IMR-90 (cell line): ENCODE data around the gene EIF4ENIF1. TPM values are rescaled to one million over a fixed set of nuclear protein-coding genes. Genes with fewer than 3 reads are reported as not detected.

ENCODE experiments used
- ATAC-seq: fragments of 200-7000 bp; cut with Tn5 transposase; 2 replicates; pipeline ENCODE4 v1.9.1; 2020; ENCODE audit warnings: low read depth, mild to moderate bottlenecking, moderate library complexity
- BruUV-seq: library from RNA; stranded (reverse); fragments of 400-500 nt; replicated peaks from 2 replicates; lab custom pipeline; 2021; lab: Mats Ljungman, UMichigan
- CTCF ChIA-PET: fragments of 300-600 bp; formaldehyde crosslinking; extraction: SDS; loops from one replicate; lab custom pipeline; 2021; ENCODE audit warnings: antibody characterized with exemption; lab: Yijun Ruan, JAX
- POLR2A ChIA-PET: fragments of 300-600 bp; sonication (Branson Sonifier 250); formaldehyde crosslinking; loops from one replicate; lab custom pipeline; 2022; ENCODE audit warnings: antibody characterized with exemption; ENCODE audit not compliant: unreplicated experiment; lab: Charles Lee
- DNase-seq: peaks from one replicate; pipeline ENCODE4 v3.0.0; 2013
- H2AFZ ChIP-seq: replicated peaks from 2 replicates; pipeline ENCODE3; 2013; ENCODE audit warnings: low read length, mild to moderate bottlenecking; ENCODE audit not compliant: poor library complexity
- H2AK5ac ChIP-seq: 2 replicates; pipeline ENCODE4 v1.6.1; 2013; ENCODE audit warnings: low read depth, low read length, inconsistent platforms
- H2AK9ac ChIP-seq: replicated peaks from 2 replicates; pipeline ENCODE3; 2013; ENCODE audit warnings: mild to moderate bottlenecking, low read depth, low read length, moderate library complexity; ENCODE audit not compliant: poor library complexity
- H2BK120ac ChIP-seq: 2 replicates; pipeline ENCODE4 v1.6.1; 2013; ENCODE audit warnings: low read depth, low read length, inconsistent platforms
- H2BK15ac ChIP-seq: 3 replicates; pipeline ENCODE4 v1.6.1; 2013; ENCODE audit warnings: low read depth, low read length, inconsistent platforms
- H2BK20ac ChIP-seq: 2 replicates; pipeline ENCODE4 v1.6.1; 2013; ENCODE audit warnings: low read depth, mild to moderate bottlenecking, inconsistent platforms, low read length, moderate library complexity
- H2BK5ac ChIP-seq: 2 replicates; pipeline ENCODE4 v1.6.1; 2013; ENCODE audit warnings: mild to moderate bottlenecking, low read depth, low read length, inconsistent platforms; ENCODE audit not compliant: poor library complexity, severe bottlenecking
- H3K14ac ChIP-seq: replicated peaks from 2 replicates; pipeline ENCODE4 v1.6.1; 2013; ENCODE audit warnings: low read depth, low read length, inconsistent platforms
- H3K18ac ChIP-seq: 2 replicates; pipeline ENCODE4 v1.6.1; 2013; ENCODE audit warnings: low read depth, low read length, control low read depth
- H3K23ac ChIP-seq: 2 replicates; pipeline ENCODE4 v1.6.1; 2013; ENCODE audit warnings: low read depth, low read length, inconsistent platforms
- H3K27ac ChIP-seq: 2 replicates; pipeline ENCODE4 v1.5.1; 2013; ENCODE audit warnings: mild to moderate bottlenecking, control low read depth, low read length; ENCODE audit not compliant: insufficient read depth
- H3K27me3 ChIP-seq: 2 replicates; pipeline ENCODE4 v1.6.1; 2013; ENCODE audit warnings: low read length; ENCODE audit not compliant: control insufficient read depth, insufficient read depth
- H3K36me3 ChIP-seq: 2 replicates; pipeline ENCODE4 v1.6.1; 2013; ENCODE audit warnings: low read length, mixed read lengths; ENCODE audit not compliant: control insufficient read depth, insufficient read depth
- H3K4ac ChIP-seq: 2 replicates; pipeline ENCODE4 v1.6.1; 2013; ENCODE audit warnings: low read depth, low read length, inconsistent platforms
- H3K4me1 ChIP-seq: 2 replicates; pipeline ENCODE4 v1.6.1; 2013; ENCODE audit warnings: low read length, mixed read lengths; ENCODE audit not compliant: control insufficient read depth, insufficient read depth
- H3K4me2 ChIP-seq: 2 replicates; pipeline ENCODE4 v1.6.1; 2013; ENCODE audit warnings: low read depth, mild to moderate bottlenecking, control low read depth, low read length, moderate library complexity
- H3K4me3 ChIP-seq: 2 replicates; pipeline ENCODE4 v1.5.1; 2013; ENCODE audit warnings: low read depth, mild to moderate bottlenecking, control low read depth, low read length, moderate library complexity; ENCODE audit not compliant: insufficient read depth
- H3K56ac ChIP-seq: 2 replicates; pipeline ENCODE4 v1.6.1; 2013; ENCODE audit warnings: low read length, inconsistent platforms; ENCODE audit not compliant: insufficient read depth; ENCODE audit errors: extremely low read depth
- H3K79me1 ChIP-seq, 2 experiments: 2 replicates each; pipeline ENCODE4 v1.6.1; 2013; ENCODE audit warnings: low read length in 2 of 2, inconsistent platforms in 1 of 2, low read depth in 1 of 2
- H3K9ac ChIP-seq: 2 replicates; pipeline ENCODE4 v1.6.1; 2013; ENCODE audit warnings: low read depth, low read length, control low read depth
- H3K9me1 ChIP-seq: 2 replicates; pipeline ENCODE4 v1.6.1; 2013; ENCODE audit warnings: low read length, inconsistent platforms; ENCODE audit not compliant: insufficient read depth
- H3K9me3 ChIP-seq: 2 replicates; pipeline ENCODE4 v1.6.1; 2013; ENCODE audit warnings: low read length; ENCODE audit not compliant: control insufficient read depth, insufficient read depth
- H4K20me1 ChIP-seq: 2 replicates; pipeline ENCODE4 v1.6.1; 2013; ENCODE audit warnings: low read length, inconsistent platforms; ENCODE audit not compliant: insufficient read depth
- H4K5ac ChIP-seq: 2 replicates; pipeline ENCODE4 v1.6.1; 2013; ENCODE audit warnings: mild to moderate bottlenecking, low read depth, low read length, control low read depth
- H4K8ac ChIP-seq, 2 experiments: 2 replicates each; pipeline ENCODE4 v1.6.1; 2013; ENCODE audit warnings: low read depth in 2 of 2, low read length in 2 of 2, control low read depth in 1 of 2, inconsistent platforms in 1 of 2
- H4K91ac ChIP-seq: 2 replicates; pipeline ENCODE4 v1.6.1; 2013; ENCODE audit warnings: low read depth, low read length, inconsistent platforms; ENCODE audit not compliant: insufficient read depth
- BHLHE40 ChIP-seq: fragments of 150-350 bp; IDR thresholded peaks from 2 replicates; pipeline ENCODE4 v1.6.1; 2016; ENCODE audit warnings: mild to moderate bottlenecking, low read depth, low read length
- CEBPB ChIP-seq: IDR thresholded peaks from 2 replicates; pipeline ENCODE4 v1.6.1; 2012; ENCODE audit warnings: low read depth, low read length, improper control_type of control experiment
- CHD1 ChIP-seq: IDR thresholded peaks from 2 replicates; pipeline ENCODE4 v1.6.1; 2012; ENCODE audit warnings: low read depth, low read length, improper control_type of control experiment
- FOS ChIP-seq: fragments of 150-350 bp; IDR thresholded peaks from 2 replicates; pipeline ENCODE4 v1.6.1; 2016; ENCODE audit warnings: low read depth, low read length
- MAFK ChIP-seq: IDR thresholded peaks from 2 replicates; pipeline ENCODE4 v1.6.1; 2012; ENCODE audit warnings: low read depth, low read length, improper control_type of control experiment
- MAZ ChIP-seq: IDR thresholded peaks from 2 replicates; pipeline ENCODE4 v1.6.1; 2012; ENCODE audit warnings: low read depth, mild to moderate bottlenecking, low read length, improper control_type of control experiment, moderate library complexity, borderline replicate concordance
- MXI1 ChIP-seq: IDR thresholded peaks from 2 replicates; pipeline ENCODE4 v1.6.1; 2012; ENCODE audit warnings: low read depth, mild to moderate bottlenecking, low read length, moderate library complexity, borderline replicate concordance
- NFE2L2 ChIP-seq: fragments of 150-350 bp; IDR thresholded peaks from 2 replicates; pipeline ENCODE4 v1.6.1; 2016; ENCODE audit warnings: low read depth, mild to moderate bottlenecking, low read length
- SMC3 ChIP-seq: fragments of 150-350 bp; IDR thresholded peaks from 2 replicates; pipeline ENCODE4 v1.6.1; 2016; ENCODE audit warnings: low read depth, mild to moderate bottlenecking, antibody characterized with exemption, low read length, moderate library complexity
- USF2 ChIP-seq: fragments of 150-350 bp; IDR thresholded peaks from 2 replicates; pipeline ENCODE4 v1.6.1; 2017; ENCODE audit warnings: mild to moderate bottlenecking, antibody characterized with exemption, low read length, low read depth
- WGBS, 2 experiments: methylation state at CpG; one replicate each; pipeline versions ENCODE4 v1.1.5 to v1.1.7; 2013; ENCODE audit warnings: missing lambda C conversion rate in 2 of 2; ENCODE audit not compliant: insufficient read length in 1 of 2; ENCODE audit errors: extremely low coverage in 2 of 2; 5-methylcytosine and 5-hydroxymethylcytosine counted together
- dilution Hi-C: fragments of 300-500 bp; cut with HindIII; formaldehyde crosslinking; loops from one replicate; pipeline ENCODE4 v1.14.3; 2018; ENCODE audit warnings: low sequenced_read_pairs; ENCODE audit not compliant: unreplicated experiment
- in situ Hi-C: fragments of 300-500 bp; cut with MboI; formaldehyde crosslinking; loops from 3 replicates; pipeline ENCODE4 v1.14.3; 2019; ENCODE audit warnings: low sequenced_read_pairs, inconsistent platforms, mixed read lengths
- intact Hi-C: fragments of 100-400 bp; cut with micrococcal nuclease; formaldehyde crosslinking; loops from 2 replicates; pipeline ENCODE4 v1.10.0; 2022
- polyA plus RNA-seq, 3 experiments: library from polyadenylated mRNA; depleted of rRNA; stranded (reverse); fragments of >200 nt; gene quantifications; 2 replicates each; pipeline ENCODE4 v1.2.3, GENCODE V29; 2012; ENCODE audit warnings: low replicate concordance in 1 of 3
- total RNA-seq: library from RNA; depleted of rRNA; stranded (reverse); fragments of >200 nt; gene quantifications from 2 replicates; pipeline ENCODE4 v1.2.3, GENCODE V29; 2012

EIF4ENIF1 gene
- total and polyA plus RNA-seq, 2 of the 4 experiments (the other 2 are of a cell fraction): 14.7 to 16.0 TPM

GRCh38 chr22:31442768-31443489 lies 46.7 kb downstream of the EIF4ENIF1 start:
- H2AFZ ChIP-seq: no peak overlapping the region
- no peak overlapping the region for H2BK120ac ChIP-seq
- no peak overlapping the region for H3K23ac ChIP-seq
- H3K27me3 ChIP-seq: no peaks in the 10 kb centered on the region
- POLR2A ChIA-PET: no interaction called here
- no peak overlapping the region for H3K27ac ChIP-seq
- CTCF ChIA-PET: no interaction called here
- no peaks in the 10 kb centered on the region for H3K4me1 ChIP-seq
- H2AK9ac ChIP-seq: no peak overlapping the region
- no peak overlapping the region for H2BK20ac ChIP-seq
- no peak overlapping the region for H4K5ac ChIP-seq
- H2BK5ac ChIP-seq: no peak overlapping the region
- no peak overlapping the region for H3K56ac ChIP-seq
- in situ Hi-C loops: no loop called here
- DNase-seq (no peak), ATAC-seq (no peak)
- H3K4me3 ChIP-seq: no peak overlapping the region
- no peak overlapping the region for H3K9ac ChIP-seq
- H3K14ac ChIP-seq: no peak overlapping the region
- H3K79me1 ChIP-seq: peaks cover 14 to 16% of the 10 kb centered on the region in 2 experiments
- no peak overlapping the region for H3K4me2 ChIP-seq
- no peaks in the 10 kb centered on the region; the same call in 1 of the 2 replicates for H4K20me1 ChIP-seq
- H3K4ac ChIP-seq: no peak overlapping the region
- H3K36me3 ChIP-seq: peaks cover 52% of the 10 kb centered on the region
- no peaks in the 10 kb centered on the region for H3K9me3 ChIP-seq
- H3K9me1 ChIP-seq: no peaks in the 10 kb centered on the region
- 100% methylated on average over 1 of the region's 5 CpGs; no CpG with 5 or more reads in 1 of the 2 experiments for WGBS, 2 experiments
- dilution Hi-C loops: no loop called here
- no peak overlapping the region for H4K8ac ChIP-seq
- H4K91ac ChIP-seq: no peak overlapping the region
- H3K18ac ChIP-seq: no peak overlapping the region
- no peak overlapping the region for H2AK5ac ChIP-seq
- intact Hi-C loops: no loop called here
- TF ChIP-seq CEBPB (no peak), MXI1 (no peak), SMC3 (no peak), CHD1 (no peak), MAFK (no peak), MAZ (no peak), NFE2L2 (no peak), BHLHE40 (no peak), FOS (no peak), USF2 (no peak)
- BruUV-seq: no TSS peak
- no peak overlapping the region for H2BK15ac ChIP-seq
